ENCODE measurements around the gene CPS1.

- TF ChIP-seq CTCF (conservative IDR thresholded peaks at IDR 0.05 in 1 of 2, IDR thresholded peaks at IDR 0.05 in 1 of 2; ENCODE audit: extremely low read depth in 1 of 2, insufficient read depth in 1 of 2, low read depth in 1 of 2, low read length in 2 of 2) (no peak), EZH2 (IDR thresholded peaks at IDR 0.05; ENCODE audit: borderline replicate concordance, low read length) (no peak)
Observed at GRCh38 chr2:210635257-210635656, 78.9 kb downstream of the CPS1 start.
